Measurements from ENCODE around the gene AK1.
"Not testable (repeated sequence)": the region's sequence is repeated elsewhere in the genome, so short reads cannot be mapped to it uniquely, and the experiment has no call there.

Gene AK1

DNA sequence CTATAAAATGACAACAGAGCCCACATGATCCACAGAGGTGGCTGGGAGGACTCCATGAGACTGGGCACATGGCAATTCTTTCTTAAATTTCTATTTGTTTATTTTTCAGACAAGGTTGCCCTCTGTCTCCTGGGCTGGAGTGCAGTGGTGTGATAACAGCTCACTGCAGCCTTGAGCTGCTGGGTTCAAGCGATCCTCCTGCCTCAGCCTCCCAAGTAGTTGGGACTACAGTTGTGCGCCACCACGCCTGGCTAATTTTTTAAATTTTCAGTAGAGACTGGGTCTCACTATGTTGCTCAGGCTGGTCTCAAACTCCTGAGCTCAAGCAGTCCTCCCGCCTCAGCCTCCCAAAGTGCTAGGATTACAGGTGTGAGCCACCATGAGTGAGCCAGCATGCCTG, 31.9 kb downstream of the AK1 start:
- not testable (repeated sequence) for DNase-seq

DNA sequence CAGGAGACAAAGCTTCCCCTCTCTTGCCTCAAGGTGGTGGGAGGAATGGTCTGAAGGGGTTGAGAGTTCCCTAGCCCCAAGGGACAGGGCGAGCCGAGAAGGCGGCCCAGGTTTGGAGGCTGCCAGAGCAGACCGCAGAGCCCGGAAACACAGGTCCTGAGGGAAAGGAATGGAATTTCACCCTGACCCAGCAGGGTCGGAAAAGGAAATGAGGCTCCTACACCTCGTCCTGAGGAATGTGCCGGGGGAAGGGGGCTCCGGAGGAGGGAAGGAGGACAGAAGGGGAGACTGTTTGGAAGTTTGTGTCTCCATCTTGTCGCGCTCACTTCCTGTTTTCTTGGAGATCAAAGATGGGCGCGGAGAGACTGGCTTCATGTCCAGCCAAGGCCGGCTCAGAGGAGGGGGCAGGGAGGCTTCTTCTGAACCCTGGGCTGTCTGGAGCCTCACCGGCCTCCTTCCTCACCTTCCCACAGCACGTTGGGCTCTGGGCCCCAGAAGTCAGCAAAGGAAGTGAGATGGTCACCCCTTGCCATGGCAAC, 32.6 kb downstream of the AK1 start:
- DNase-seq = no peak

GRCh38 chr9:127841087-127841835, 36.2 kb downstream of the AK1 start:
- no peak for DNase-seq

GRCh38 chr9:127838375-127839078, 38.9 kb downstream of the AK1 start:
- DNase-seq = no peak

- DNase-seq = no peak
Measured at GRCh38 chr9:127837346-127837745, 40.1 kb downstream of the AK1 start.

GRCh38 chr9:127836561-127836960, 40.9 kb downstream of the AK1 start:
- DNase-seq = not testable (repeated sequence)

- no peak for DNase-seq
Measured at GRCh38 chr9:127835991-127836516, 41.4 kb downstream of the AK1 start.

- DNase-seq = no peak
Measured at GRCh38 chr9:127833555-127833954, 43.9 kb downstream of the AK1 start.

GRCh38 chr9:127832248-127832647, 45.2 kb downstream of the AK1 start:
- no peak for DNase-seq

DNA sequence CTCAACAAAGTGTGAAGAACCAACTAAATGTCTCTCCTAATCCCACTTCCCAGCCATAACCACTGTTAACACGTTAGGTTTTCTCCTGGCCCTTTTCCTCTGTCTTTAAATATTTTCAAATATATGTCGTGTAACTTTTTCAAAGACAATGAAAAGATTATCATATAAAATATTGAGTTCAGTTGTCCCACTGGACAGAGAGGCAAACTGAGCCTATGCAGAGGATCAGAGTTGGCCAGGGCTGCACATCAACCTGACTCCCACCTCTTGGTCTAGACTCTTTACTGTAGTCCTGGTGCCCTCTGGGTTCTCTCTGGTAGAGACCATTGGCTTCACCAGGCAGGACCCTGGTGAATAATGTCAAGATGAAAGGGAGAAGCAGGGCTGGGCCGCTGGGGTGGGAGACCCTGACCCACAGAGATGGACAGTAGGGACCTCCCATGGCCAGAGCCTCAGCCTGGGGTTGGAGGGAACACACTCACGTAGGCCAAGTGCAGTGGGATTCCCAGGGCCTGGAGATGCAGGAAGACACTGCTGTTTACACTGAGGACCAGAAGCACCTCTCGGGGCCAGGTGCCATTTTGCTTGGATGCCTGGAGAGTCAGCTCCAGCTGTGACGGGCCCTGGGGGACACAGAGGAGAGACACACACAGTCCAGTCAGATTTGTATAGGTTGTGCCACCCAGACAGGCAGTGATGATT, 48.1 kb downstream of the AK1 start:
- DNase-seq = no peak

GRCh38 chr9:127828262-127829031, 49.0 kb downstream of the AK1 start:
- DNase-seq = peak; percentile 73

DNA sequence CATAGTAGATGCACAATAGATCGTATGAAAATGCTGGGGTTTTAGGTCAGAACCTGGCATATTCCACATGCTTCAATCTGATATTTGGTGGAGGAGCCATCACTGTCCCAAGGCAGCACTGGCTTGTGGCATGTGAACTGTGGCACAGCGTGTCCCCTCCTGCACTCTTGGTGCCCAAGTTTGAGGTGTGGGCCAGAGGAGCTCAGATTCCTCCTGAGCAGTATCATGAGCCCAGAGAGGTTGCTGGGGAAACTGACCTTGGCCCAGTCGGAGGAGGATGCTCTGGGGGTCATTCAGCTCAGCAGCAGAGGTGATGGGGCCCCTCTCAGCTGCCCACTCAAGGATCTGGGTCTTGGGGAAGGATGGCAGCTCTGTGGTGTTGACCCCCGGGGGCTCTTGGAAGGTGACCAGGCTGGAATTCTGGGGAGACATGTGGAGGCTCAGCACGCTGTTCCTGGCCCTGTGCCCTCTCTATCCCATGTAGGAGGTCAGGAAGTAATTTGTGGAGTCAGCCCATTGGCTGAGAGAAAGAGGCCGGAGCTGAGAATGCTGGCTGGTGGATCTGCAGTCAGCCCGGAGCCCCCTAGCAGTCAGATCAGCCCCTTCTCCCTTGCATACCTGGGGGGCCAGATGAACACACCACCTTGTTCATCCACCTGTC, 51.1 kb downstream of the AK1 start:
- no peak for DNase-seq

- DNase-seq = peak; percentile 89
Measured at GRCh38 chr9:127825319-127826051, 52.0 kb downstream of the AK1 start.

- no peak for DNase-seq
Measured at GRCh38 chr9:127822108-127822507, 55.4 kb downstream of the AK1 start.

GRCh38 chr9:127818574-127818973, 58.9 kb downstream of the AK1 start:
- DNase-seq = no peak

- DNase-seq = no peak
Measured at GRCh38 chr9:127817881-127818434, 59.5 kb downstream of the AK1 start.

GRCh38 chr9:127816728-127817127, 60.7 kb downstream of the AK1 start:
- no peak for DNase-seq

All from 8988T (cell line).